SK-N-SH (cell line): ENCODE measurements around the gene ZNF445.

Source experiments
- ELF1 ChIP-seq: IDR thresholded peaks from 2 replicates; pipeline ENCODE4 v1.4.0; 2012
- EP300 ChIP-seq, 2 experiments: IDR thresholded peaks; 2 replicates each; pipeline versions ENCODE4 v1.4.0 to v1.6.1; 2012; ENCODE audit warnings: borderline replicate concordance in 1 of 2, low read depth in 1 of 2, low read length in 1 of 2
- EZH2phosphoT487 ChIP-seq: fragments of 200-600 bp; sonication (generic); IDR thresholded peaks from 2 replicates; pipeline ENCODE4 v1.6.1; 2017; ENCODE audit warnings: low read depth, mixed run types, mild to moderate bottlenecking, antibody characterized with exemption, moderate library complexity, borderline replicate concordance
- FOXJ3 ChIP-seq: sonication (generic); formaldehyde crosslinking; IDR thresholded peaks from 2 replicates; pipeline ENCODE4 v1.5.1; 2020; ENCODE audit warnings: mild to moderate bottlenecking, missing genetic modification reagents
- MXI1 ChIP-seq: IDR thresholded peaks from 2 replicates; pipeline ENCODE4 v1.6.1; 2012; ENCODE audit warnings: mild to moderate bottlenecking, low read depth, low read length, improper control_type of control experiment
- NRF1 ChIP-seq: IDR thresholded peaks from 2 replicates; pipeline ENCODE4 v1.6.1; 2012; ENCODE audit warnings: low read depth, mild to moderate bottlenecking, low read length
- TAF1 ChIP-seq: IDR thresholded peaks from 2 replicates; pipeline ENCODE4 v1.6.1; 2012; ENCODE audit warnings: low read depth, mild to moderate bottlenecking, low read length, moderate library complexity, borderline replicate concordance
- YY1 ChIP-seq: IDR thresholded peaks from 2 replicates; pipeline ENCODE4 v1.4.0; 2012; ENCODE audit warnings: low read depth, mild to moderate bottlenecking
- TF ChIP-seq, protein P1 (sequence below): fragments of 200-600 bp; sonication (generic); IDR thresholded peaks from 2 replicates; pipeline ENCODE4 v1.6.1; 2017; ENCODE audit warnings: antibody characterized with exemption, mild to moderate bottlenecking, moderate library complexity
- TF ChIP-seq, protein P2 (sequence below): IDR thresholded peaks from 2 replicates; pipeline ENCODE4 v1.4.0; 2012; ENCODE audit warnings: low read depth
- TF ChIP-seq, protein P3 (sequence below): IDR thresholded peaks from 2 replicates; pipeline ENCODE4 v1.6.1; 2012; ENCODE audit warnings: mild to moderate bottlenecking, low read depth, low read length, moderate library complexity

DNA sequence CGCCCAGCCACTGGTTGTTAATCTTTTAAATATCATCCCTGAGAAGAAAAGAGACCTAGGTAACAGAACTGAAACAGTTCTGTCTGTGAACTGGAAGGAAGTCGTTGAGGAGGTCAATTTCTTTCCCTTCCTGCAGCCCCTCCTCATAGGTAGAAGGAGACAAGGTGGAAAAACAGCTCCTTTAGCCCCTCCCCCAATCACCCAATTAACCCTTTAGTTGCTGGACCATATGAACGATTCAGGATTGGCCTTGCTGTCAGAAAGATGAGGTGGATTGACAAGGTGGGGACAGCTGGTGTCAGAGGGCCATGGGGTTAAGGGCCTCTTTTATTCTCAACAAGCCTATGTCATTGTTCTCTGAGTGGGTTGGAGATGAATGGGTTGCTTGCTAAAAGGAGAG is 36.0 kb upstream of the ZNF445 start:
- TF ChIP-seq, protein P1, sequence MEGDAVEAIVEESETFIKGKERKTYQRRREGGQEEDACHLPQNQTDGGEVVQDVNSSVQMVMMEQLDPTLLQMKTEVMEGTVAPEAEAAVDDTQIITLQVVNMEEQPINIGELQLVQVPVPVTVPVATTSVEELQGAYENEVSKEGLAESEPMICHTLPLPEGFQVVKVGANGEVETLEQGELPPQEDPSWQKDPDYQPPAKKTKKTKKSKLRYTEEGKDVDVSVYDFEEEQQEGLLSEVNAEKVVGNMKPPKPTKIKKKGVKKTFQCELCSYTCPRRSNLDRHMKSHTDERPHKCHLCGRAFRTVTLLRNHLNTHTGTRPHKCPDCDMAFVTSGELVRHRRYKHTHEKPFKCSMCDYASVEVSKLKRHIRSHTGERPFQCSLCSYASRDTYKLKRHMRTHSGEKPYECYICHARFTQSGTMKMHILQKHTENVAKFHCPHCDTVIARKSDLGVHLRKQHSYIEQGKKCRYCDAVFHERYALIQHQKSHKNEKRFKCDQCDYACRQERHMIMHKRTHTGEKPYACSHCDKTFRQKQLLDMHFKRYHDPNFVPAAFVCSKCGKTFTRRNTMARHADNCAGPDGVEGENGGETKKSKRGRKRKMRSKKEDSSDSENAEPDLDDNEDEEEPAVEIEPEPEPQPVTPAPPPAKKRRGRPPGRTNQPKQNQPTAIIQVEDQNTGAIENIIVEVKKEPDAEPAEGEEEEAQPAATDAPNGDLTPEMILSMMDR, result no peak
- TF ChIP-seq FOXJ3 (CRISPR knock-in tag), result no peak
- no peak for TF ChIP-seq ELF1
- no peak for TF ChIP-seq EZH2phosphoT487
- TF ChIP-seq, protein P2, sequence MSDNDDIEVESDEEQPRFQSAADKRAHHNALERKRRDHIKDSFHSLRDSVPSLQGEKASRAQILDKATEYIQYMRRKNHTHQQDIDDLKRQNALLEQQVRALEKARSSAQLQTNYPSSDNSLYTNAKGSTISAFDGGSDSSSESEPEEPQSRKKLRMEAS, result no peak
- TF ChIP-seq NRF1, result no peak
- TF ChIP-seq MXI1, result no peak
- TF ChIP-seq YY1, result no peak
- no peak for TF ChIP-seq TAF1
- TF ChIP-seq, protein P3, sequence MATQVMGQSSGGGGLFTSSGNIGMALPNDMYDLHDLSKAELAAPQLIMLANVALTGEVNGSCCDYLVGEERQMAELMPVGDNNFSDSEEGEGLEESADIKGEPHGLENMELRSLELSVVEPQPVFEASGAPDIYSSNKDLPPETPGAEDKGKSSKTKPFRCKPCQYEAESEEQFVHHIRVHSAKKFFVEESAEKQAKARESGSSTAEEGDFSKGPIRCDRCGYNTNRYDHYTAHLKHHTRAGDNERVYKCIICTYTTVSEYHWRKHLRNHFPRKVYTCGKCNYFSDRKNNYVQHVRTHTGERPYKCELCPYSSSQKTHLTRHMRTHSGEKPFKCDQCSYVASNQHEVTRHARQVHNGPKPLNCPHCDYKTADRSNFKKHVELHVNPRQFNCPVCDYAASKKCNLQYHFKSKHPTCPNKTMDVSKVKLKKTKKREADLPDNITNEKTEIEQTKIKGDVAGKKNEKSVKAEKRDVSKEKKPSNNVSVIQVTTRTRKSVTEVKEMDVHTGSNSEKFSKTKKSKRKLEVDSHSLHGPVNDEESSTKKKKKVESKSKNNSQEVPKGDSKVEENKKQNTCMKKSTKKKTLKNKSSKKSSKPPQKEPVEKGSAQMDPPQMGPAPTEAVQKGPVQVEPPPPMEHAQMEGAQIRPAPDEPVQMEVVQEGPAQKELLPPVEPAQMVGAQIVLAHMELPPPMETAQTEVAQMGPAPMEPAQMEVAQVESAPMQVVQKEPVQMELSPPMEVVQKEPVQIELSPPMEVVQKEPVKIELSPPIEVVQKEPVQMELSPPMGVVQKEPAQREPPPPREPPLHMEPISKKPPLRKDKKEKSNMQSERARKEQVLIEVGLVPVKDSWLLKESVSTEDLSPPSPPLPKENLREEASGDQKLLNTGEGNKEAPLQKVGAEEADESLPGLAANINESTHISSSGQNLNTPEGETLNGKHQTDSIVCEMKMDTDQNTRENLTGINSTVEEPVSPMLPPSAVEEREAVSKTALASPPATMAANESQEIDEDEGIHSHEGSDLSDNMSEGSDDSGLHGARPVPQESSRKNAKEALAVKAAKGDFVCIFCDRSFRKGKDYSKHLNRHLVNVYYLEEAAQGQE, result no peak
- no peak for TF ChIP-seq EP300 (IDR thresholded peaks at IDR 0.05; ENCODE audit: borderline replicate concordance in 1 of 2, low read depth in 1 of 2, low read length in 1 of 2)
